Activated CD4-positive, alpha-beta T cell treated with anti-CD3 and anti-CD28 coated beads, Interleukin-10, Interleukin-2, amounts not matched to agents 100 ng/mL and 50 ng/mL, durations not matched to agents 16 hours and 8 hours (primary cell): ENCODE results near the gene DYNC1H1.
A peak's percentile ranks its signal among the peaks of the same experiment; 100 is the strongest.

Experiments used
- DNase-seq: peaks from one replicate; pipeline ENCODE4 v3.0.0-alpha.2; 2020

DYNC1H1 gene

DNA sequence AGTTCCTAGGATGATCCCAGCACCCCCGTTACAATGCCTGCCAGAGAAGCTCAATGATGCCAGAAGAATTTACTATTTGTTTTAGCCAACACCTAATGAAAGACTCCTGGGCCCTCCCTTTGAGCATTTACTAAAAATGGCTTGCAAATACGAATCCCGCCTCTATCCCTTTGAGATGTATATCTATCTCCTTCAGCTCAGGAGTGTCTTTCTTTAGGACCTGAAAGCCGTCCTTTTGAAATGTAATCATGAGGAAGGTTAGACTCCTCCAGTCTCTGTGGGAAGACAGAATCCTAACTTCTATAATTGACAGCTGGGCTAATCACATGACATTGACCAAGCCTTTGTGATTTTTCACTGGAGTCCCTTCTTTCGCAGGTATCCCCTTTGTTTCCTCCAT lies 19.2 kb upstream of the DYNC1H1 start:
- DNase-seq = no peak

DNA sequence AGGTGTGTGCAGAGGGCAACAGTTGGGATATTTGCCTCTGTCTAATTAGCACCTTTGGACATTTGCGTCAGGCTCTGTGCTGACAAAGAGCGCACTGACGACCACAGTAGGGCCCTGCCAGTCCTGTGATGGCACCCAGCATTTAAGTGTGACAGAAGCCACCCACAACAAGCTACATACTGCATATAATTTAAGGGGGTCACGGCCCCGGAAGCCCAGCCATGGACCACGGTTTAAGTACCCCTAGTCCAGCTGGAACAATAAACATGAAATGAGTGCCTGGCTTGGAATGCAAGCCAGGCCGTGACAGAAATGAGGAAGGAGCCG lies 16.8 kb upstream of the DYNC1H1 start:
- DNase-seq = peak; percentile 26

DNA sequence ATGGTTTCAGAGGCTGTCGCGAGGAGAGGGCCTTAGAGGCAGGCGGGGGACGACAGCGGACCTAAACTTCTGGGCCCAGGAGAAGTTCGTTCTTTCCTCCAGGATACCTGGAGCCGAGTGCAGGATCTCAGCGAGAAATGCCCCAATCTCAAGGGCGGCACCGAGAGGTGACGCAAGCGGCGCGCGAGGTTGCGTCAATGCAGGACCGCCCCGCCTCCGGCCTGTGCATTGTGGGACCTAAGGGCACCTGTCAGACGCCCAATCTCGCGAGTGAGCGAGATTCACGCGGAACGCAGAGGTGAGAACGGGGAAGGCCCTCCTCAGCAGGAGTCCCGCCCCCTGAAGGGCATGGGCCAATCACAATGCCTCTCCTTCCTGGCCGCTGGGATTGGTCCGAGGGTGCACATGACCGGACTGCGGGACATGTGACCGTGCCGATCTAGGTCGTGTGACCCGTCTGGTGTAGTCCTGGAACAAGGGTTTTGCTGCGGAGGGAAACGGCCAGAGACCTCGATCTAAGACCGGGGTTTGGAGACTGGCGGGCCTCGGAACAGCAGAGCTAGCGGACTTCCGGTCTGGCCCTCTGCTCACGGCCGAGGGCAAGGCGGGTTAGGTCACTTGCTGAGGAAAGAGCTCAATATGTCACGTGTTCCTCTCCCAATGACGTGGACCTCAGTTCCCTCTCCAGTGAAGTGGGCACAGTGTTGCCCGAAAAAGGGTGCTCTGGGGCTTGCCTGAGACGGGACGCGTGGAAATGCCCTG lies 16.3 kb upstream of the DYNC1H1 start:
- peak; percentile 100 for DNase-seq

DNA sequence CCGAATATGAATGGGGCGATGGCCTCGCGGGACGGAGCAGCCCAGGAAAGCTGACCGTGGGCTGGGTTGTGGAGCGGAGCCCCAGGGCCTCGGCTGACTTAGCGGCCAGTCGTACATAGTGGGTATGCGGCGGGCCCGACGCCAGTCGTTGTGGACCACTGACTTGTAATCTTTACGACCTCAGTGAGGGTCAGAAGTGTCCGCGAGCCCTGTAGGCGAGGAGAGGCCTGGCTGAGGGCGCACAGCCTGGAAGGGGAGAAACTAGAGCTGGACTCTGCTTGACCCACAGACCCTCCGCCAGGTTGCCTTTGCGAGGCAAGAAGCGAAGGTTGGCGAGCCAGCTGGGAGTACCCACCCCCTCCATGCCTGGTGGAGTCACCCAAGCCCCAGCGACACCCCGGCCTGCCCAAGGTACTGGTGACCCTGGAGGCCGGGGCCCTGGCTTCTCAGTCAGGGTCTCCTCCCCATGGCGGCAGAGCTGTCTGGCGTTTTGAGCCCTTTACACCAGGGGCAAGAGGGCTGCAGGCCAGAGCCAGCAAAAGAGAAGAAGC lies 15.6 kb upstream of the DYNC1H1 start:
- no peak for DNase-seq

DNA sequence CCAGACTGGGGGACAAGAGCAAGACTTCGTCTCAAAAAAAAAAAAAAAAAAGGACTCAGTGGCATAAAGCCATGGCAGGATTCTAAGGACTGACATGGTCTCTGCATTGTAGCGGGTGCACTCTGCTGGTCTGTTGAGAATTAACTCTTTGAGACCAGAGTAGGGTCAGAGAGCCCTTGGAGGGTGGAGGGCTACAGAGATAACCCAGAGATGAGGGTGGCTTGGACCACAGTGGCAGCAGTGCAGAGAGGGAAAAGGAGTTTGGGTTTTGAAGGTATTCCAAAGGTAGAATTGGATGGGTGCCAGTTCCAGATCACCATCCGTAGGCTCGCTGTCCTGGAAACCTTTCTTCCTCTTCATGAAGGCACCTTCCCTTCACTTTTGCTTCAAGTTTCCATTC lies 14.3 kb upstream of the DYNC1H1 start:
- no peak for DNase-seq

DNA sequence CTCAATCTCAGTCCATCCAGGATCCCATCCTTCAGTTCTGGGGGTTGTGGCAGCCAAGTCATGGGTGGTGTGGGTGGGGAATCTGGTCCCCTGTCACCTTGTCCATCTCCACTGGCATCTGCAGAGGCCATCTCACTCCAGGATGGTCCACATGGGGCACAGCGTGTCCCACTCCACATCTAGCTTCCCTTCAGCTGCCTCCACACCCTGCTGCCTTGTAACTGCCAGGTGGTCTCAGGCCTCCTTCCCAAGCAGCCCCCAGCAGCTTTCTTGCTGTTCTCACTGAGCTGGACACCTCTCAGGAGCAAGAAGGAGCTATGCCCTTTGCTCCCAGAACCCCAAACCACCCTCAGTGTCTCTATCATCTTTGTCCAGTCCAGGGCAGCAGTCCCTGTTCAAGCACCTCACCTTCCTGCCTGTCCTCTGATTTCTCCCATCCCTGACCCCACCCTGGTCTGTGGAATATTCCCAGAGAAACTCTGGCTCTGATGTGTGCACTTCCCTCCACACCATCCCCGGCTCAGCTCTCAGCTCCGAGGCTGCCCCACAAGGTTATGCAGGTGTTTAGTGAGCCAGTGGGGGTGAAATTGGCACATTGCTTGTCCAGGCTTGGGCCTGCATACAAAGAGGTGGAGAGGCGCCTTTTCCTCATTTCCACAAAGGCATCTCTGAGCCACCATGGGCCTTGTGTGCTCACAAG lies 13.7 kb upstream of the DYNC1H1 start:
- no peak for DNase-seq

DNA sequence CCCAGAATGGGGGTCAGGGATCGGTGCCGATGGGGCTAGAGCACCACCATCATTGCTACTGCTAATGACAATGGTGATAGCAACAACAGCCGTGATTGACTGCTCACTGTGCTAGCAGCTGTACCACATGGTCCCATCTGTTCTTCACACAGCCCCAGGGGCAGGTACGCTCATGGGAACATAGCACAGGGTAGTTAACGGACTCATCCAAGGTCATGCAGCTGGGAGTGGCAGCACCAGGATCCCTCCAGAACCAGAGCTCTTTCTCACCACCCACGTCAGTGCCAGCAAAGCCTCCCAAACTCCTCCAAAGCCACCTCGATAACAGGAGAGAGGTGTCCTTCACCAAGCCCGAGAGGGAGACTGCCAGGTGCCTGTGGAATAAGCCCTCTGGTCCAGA lies 11.2 kb upstream of the DYNC1H1 start:
- no peak for DNase-seq

DNA sequence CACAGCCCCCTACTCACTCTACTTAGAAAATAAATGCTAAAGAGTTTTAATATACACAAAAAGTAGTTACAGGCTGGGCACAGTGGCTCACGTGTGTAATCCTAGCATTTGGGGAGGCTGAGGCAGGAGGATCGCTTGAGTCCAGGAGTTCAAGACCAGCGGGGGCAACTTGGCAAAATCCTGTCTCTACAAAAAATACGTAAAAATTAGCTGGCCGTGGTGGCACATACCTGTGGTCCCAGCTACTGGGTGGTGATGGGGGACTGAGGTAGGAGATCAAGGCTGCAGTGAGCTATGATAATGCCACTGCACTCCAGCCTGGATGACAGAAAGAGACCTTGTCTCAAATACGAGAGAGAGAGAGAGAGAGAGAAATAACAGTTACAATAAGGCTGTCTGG lies 9.9 kb upstream of the DYNC1H1 start:
- no peak for DNase-seq

DNA sequence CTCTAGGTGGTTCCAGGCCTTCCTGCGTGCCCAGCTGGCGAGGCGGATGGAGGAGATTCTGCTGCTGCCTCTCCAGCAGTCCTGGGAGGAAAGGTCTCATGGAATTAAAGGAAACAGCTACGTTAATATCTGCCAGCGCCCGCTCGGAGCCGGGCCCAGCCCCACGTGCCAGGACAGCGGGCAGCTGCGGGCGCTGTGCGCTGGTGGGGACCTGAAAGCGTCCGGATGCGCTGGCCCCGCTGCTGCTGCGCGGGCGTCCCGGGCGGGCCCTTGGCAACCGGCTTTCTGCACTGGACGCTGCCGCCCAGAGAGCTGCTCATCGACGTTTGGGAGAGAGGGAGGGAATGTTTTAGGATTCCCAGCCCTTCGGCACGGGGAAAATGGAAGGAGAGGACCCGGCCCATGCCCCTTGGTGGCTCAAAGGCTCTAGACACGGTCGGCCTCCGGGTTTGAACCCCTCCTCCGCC lies 8.6 kb upstream of the DYNC1H1 start:
- DNase-seq = no peak

DNA sequence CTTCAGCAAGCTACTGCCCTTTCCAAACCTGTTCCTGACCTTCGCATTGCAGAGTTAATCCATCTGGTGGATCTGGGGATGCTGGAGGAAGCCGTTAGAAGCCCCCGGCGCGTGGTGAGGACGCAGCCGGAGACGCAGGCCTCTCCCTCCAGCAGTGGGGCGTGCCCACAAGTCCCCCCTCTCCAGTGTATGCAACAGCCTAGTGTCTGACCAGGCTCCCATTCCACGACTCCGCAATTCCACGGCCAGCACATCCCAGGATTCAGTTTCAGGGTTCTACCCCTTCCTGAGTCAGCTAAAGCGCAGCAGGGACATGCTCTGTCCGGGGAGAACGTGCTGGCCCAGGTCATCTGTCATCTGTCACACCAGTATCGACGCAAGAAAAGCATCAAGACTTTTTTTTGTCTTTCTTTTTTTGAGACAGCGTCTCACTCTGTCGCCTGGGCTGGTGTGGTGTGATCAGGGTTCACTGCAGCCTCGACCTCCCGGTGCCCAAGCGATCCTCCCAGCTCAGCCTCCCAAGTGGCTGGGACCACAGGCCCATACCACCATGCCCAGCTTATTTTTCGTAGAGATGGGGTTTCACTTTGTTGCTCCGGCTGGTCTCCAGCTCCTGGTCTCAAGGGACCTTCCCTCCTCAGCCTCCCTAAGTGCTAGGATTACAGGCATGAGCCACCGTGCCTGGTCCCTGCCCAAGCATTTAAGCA lies 8.0 kb upstream of the DYNC1H1 start:
- no peak for DNase-seq

DNA sequence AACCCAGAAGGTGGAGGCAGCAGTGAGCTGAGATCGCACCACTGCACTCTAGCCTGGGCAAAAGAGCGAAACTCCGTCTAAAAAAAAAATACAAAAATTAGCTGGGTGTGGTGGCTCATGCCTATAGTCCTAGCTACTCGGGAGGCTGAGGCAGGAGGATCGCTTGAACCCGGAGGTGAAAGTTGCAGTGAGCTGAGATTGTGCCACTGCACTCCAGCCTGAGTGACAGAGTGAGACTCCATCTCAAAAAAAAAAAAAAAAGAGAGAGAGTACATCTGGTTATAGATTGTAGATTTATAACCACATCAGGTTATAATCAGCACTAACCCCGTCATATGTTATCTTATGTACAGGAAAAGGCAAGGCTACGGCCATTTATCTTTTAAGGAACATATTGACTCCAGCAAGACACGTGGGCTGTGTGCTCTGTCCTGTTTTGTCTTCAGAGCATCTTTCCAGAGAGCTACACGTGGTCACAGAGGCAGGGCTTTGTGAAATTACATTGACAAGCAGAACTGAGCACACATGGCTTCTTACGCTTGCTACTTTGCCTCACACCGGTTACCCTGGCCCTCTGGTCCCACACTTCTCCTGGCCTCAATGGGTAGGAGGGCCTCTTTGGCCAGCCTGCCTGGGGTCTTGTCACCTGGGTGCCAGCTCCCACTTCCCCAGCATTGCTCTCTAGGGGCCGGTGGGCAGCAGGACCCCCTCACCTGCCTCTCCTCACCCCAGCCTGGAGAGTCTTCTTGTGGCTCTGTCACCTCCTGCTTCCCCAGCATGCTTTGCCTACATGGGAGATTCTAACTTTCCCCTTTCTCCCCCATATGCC lies 6.8 kb upstream of the DYNC1H1 start:
- DNase-seq = no peak

DNA sequence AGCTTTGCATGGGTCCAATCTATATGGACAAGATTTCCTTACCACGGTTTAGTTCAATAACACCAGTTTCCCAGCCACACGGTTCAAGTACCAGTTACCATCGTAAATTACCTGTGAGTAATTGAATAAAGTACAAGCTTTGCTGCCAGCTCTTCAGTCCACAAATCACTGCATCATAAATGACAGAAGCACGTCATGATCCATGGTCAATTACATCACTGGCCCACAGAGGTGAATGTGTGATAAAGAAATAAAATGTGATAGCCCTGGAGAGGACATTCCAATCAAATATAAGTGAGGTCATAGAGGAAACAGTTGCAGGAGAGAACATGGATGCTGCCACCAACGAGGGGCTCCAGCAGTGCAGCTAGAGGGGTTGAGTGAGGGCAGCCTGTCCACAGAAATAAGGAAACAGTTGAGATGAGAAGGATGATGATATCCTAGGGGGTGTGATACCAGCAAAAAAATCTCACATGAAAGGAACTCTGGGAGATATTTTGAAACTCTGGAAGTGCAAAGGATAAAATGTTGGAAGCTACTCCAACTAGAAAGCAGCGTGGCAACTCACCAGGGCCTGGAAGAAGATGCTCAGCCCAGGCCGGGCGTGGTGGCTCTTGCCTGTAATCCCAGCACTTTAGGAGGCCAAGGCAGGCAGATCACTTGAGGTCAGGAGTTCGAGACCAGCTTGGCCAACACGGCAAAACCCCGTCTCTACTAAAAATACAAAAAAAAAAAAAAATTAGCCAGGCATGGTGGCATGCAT lies 5.8 kb upstream of the DYNC1H1 start:
- DNase-seq = no peak

DNA sequence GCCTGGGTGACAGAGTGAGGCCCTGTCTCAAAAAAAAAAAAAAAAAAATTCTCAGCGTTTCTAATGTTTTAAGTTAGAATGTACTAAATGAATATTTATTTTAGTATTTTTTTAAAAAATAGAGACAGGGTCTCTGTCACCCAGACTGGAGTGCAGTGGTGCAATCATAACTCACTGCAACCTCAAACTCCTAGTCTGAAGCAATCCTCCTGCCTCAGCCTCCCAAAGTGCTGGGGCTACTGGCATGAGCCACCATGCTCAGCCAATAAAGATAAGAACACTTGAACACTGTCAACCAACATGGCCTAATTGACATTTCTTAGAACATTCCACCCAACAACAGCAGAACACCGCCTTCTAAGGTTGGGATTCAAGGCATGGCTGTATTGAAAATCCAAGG lies 5.1 kb upstream of the DYNC1H1 start:
- no peak for DNase-seq

DNA sequence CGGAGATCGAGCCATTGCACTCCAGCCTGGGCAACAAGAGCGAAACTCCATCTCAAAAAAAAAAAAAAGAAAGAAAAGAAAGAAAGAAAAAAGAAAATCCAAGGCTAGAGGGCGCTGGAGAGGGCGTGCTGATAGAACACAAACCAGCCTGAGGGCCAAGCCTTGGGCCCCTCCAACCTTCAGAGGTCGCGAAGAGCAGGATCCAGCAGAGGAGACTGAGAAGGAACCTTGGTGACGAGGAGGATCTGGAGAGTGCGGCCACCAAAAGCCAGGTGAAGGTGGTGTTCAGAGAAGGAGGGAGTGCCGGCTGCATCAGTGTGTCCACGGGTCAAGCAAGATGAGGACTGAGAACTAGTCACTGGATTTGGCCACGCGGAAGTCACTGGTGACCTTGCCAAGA lies 4.1 kb upstream of the DYNC1H1 start:
- peak; percentile 49 for DNase-seq

DNA sequence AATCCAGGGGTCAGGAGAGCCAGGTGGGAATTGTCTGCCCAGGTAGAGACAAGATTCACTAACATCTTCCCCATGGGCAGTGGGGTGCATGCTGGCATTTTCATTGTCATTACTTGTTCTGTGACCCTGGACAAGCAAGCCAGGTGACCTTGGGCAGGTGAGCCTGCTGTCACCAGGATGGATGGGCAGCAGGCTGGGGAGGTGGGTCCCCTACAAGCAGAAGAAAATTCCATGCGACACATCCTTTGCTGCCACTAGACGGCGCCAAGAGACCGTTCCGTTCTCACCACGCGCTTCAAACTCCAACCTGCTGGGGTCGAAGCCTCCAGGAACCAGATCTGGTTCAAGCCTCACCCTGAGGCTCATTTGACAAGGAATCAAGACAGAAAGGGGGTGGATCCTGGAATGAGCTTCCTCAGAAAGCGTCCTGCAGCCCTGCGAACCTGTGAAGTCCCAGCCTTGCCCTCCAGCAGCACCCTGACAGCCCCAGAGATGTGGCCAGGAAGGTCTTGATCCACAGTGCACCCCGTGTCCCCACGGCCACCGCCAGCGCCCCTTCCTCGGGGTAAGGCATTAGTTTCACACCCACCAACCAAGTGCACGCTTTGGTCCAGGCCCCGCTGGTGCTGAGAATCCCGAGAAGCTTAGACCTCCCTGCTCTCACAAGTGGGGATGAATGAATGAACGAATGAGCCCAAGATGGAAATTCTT lies 3.2 kb upstream of the DYNC1H1 start:
- DNase-seq = peak; percentile 85

DNA sequence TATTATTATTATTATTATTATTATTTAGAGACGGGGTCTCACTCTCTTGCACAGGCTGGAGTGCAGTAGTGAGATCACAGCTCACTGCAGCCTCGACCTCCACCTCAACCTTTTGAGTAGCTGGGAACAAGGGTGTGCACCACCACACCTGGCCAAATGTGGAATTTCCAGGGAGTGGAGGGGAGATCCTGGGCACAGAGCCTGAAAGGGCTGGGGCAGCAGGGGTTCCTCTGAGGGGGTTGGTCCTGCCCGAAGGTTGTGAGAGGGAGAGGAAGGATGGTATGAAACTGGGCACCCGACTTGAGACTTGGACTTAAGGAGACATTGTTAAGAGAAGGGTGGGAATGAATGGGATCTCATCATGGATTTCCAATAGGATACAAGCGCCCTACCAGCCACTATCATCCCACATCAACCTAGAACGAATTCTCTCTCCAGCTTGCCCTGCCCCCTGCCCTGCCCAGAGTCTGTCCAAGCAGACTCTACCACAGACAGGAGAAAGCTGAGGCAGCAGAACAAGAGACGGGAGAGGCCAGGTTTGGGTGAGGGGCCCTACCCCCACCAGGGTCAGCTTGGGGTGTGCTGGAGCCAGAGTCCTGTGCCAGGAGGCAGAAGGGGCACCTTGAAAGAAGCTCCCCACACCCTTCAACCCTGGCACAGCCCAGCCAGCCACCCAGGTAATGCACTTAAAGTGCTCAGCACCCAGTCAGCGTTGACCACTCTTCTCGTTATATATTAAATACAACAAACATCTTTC lies 2.4 kb upstream of the DYNC1H1 start:
- DNase-seq = no peak

DNA sequence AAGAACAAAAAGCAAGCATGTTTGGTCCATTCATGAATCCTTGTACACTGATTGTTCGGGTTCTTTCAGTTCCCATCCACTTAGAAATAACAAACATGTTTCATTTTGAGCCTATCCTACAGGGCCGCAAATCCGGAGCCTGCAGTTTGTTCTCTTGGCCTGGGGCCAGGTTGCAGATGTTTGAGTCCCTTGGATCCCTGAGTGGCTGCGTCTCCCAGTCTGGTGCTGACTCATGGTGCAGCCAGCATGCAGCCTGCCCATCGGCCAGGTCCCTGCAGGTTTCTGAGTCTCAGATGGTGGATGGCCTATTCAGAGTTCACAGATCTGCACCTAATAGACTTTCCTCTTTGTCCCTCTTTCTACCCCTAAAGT lies 1.9 kb upstream of the DYNC1H1 start:
- DNase-seq = no peak

DNA sequence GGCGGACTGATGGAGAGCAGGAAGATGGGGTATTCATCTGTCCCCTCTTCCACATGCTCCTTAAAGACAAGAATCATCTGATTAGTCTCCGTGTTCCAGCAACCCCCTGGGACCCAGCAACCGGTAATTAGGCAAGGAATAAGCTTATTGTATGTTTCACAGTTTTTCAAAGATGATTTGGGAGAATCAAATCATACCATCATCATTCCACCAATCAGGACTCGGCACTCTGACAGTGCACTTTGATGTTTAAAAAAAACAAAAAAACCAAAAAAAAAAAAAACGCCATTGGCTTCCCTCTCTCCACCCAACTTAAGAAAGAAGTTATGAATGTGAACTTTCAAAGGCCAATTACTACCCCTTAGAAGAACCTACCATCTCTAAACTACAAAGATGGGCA lies 1.3 kb upstream of the DYNC1H1 start:
- no peak for DNase-seq

DNA sequence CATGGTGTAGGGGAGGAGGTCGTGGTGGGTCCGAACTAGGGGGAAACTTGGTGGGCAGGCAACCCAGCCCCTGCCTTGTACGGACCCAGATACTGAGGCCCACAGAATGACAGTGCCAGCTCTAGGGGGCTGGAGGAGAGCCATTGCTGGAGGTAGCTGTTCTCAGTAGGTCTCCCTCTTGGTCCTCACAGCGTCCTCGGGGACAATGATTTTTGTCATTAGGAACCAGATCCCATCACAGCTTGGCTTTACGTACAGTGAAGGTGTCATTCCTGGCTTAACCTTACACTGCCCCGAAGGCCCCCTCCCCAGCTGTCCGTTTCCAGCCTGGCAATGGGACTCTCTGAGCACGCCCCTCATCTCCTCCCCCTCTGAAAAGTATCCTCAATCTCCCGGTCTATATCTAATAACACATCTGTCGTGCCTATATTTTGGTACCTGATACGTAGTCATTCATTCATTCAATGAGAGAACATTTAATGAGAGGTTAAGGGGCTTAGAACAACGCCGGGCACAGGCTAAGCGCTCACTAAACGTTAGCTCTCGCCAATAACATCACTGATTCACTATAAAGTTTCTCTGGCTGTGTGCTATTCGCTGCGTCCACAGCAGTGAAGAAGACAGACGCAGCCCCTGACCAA lies 597 bp upstream of the DYNC1H1 start:
- no peak for DNase-seq

DNA sequence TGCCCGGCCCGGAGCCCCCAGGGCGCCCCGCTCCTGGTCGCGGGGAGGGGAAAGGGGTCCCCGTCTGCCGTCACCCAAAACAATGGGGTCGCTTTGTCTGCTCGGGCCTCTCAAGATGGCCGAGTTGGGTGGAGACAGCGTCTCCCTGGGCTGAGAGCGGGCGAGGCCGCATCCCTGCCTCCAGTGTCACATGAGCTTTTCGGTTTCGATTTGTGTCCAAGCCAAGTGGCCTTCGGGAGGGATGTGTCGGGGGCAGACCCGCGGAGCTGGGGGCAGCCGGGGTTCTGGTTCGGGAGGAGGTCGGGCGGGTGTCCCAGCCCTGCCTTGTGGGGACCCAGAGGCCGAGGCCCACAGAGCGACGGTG lies 790 bp downstream of the DYNC1H1 start:
- DNase-seq = peak; percentile 79
